HepG2 (cell line): Measurements from ENCODE around the gene DRC7. TPM values are rescaled to one million over a fixed set of nuclear protein-coding genes. Genes with fewer than 3 reads are reported as not detected.
A peak's percentile ranks its signal among the peaks of the same experiment; 100 is the strongest.

Source experiments
- MED13 ChIP-seq: sonication (generic); formaldehyde crosslinking; IDR thresholded peaks from 2 replicates; pipeline ENCODE4 v1.5.0; 2020; ENCODE audit warnings: missing genetic modification reagents
- MTA3 ChIP-seq: sonication (generic); formaldehyde crosslinking; IDR thresholded peaks from 2 replicates; pipeline ENCODE4 v1.4.0; 2020; ENCODE audit warnings: missing genetic modification reagents
- SCMH1 ChIP-seq: sonication (generic); formaldehyde crosslinking; IDR thresholded peaks from 2 replicates; pipeline ENCODE4 v1.9.0; 2021; ENCODE audit warnings: missing genetic modification reagents, mild to moderate bottlenecking, borderline replicate concordance
- SETDB1 ChIP-seq: sonication (generic); formaldehyde crosslinking; IDR thresholded peaks from 2 replicates; pipeline ENCODE4 v1.5.1; 2020; ENCODE audit warnings: missing genetic modification reagents, mild to moderate bottlenecking, borderline replicate concordance
- TARDBP ChIP-seq: sonication (generic); formaldehyde crosslinking; IDR thresholded peaks from 2 replicates; pipeline ENCODE4 v1.8.0; 2022; ENCODE audit warnings: mild to moderate bottlenecking, missing genetic modification reagents
- TCF7 ChIP-seq: sonication (generic); IDR thresholded peaks from 2 replicates; pipeline ENCODE4 v1.6.1; 2016; ENCODE audit warnings: antibody characterized with exemption, low read depth
- ZNF329 ChIP-seq: sonication (generic); formaldehyde crosslinking; IDR thresholded peaks from 2 replicates; pipeline ENCODE4 v1.9.0; 2021; ENCODE audit warnings: low read depth, mild to moderate bottlenecking, missing genetic modification reagents
- ZNF335 ChIP-seq: sonication (generic); formaldehyde crosslinking; IDR thresholded peaks from 2 replicates; pipeline ENCODE4 v1.4.0; 2020; ENCODE audit warnings: missing genetic modification reagents
- ZNF619 ChIP-seq: sonication (generic); formaldehyde crosslinking; IDR thresholded peaks from 2 replicates; pipeline ENCODE4 v1.4.0; 2020; ENCODE audit warnings: mild to moderate bottlenecking, missing genetic modification reagents
- ZSCAN9 ChIP-seq: IDR thresholded peaks from 2 replicates; pipeline ENCODE4 v1.6.1; 2016; ENCODE audit warnings: borderline replicate concordance
- polyA plus RNA-seq, 8 experiments: library from polyadenylated mRNA; depleted of rRNA in 3 of 8; stranded (reverse) in 7 of 8; unstranded in 1 of 8; fragments of >200 nt; fragmentation: Illumina TruSeq in 4 of 8; extraction: Trizol in 4 of 8; gene quantifications; 2 replicates each; pipeline versions ENCODE4 v1.2.1 to v1.2.3, GENCODE V29; 2011 to 2016; ENCODE audit warnings: low read depth in 4 of 8, missing spikeins in 1 of 8, mixed read lengths in 1 of 8; ENCODE audit not compliant: insufficient read depth in 1 of 8
- total RNA-seq, 5 experiments: library from RNA; depleted of rRNA; stranded (reverse); fragments of >200 nt; fragmentation: Illumina TruSeq; extraction: Trizol; gene quantifications; 2 replicates each; pipeline ENCODE4 v1.2.3, GENCODE V29; 2016; ENCODE audit warnings: low read depth in 1 of 5
- TF ChIP-seq, protein P1 (sequence below): sonication (generic); formaldehyde crosslinking; IDR thresholded peaks from 2 replicates; pipeline ENCODE4 v1.5.0; 2020; ENCODE audit warnings: mild to moderate bottlenecking, missing genetic modification reagents, borderline replicate concordance
- TF ChIP-seq, protein P2 (sequence below): sonication (generic); formaldehyde crosslinking; IDR thresholded peaks from 2 replicates; pipeline ENCODE4 v1.8.0; 2022; ENCODE audit warnings: mild to moderate bottlenecking, missing genetic modification reagents, borderline replicate concordance
- TF ChIP-seq, protein P3 (sequence below): sonication (generic); formaldehyde crosslinking; IDR thresholded peaks from one replicate; pipeline ENCODE4 v1.5.1; 2020; ENCODE audit warnings: mild to moderate bottlenecking, missing genetic modification reagents; ENCODE audit errors: not compliant biosample characterization

The DRC7 gene
- total and polyA plus RNA-seq, 2 of the 13 experiments (the other 11 are each of a cell fraction or from before 2014, with no cell fraction given): 2.7 to 3.4 TPM

DNA sequence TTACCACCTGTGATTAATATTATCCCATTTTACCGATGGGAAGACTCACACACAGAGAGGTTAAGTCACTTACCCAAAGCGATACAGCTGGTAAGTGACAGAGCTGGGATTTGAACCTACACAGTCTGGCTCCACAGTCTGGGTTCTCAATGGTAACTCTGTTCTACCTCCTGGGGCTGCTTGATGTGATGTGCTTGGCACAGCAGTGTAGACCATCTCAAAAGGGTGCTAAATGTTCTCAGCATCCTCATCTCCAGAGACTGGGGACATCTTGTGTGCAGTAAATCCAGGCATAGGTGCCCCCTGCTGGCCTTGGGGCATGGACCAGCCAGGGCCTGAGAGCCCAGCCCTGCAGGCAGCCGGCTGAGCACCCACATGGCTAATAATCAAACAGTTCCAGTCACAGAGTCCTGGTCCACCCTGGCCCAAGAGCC lies 25.6 kb downstream of the DRC7 start (continued):
- TF ChIP-seq, protein P1, sequence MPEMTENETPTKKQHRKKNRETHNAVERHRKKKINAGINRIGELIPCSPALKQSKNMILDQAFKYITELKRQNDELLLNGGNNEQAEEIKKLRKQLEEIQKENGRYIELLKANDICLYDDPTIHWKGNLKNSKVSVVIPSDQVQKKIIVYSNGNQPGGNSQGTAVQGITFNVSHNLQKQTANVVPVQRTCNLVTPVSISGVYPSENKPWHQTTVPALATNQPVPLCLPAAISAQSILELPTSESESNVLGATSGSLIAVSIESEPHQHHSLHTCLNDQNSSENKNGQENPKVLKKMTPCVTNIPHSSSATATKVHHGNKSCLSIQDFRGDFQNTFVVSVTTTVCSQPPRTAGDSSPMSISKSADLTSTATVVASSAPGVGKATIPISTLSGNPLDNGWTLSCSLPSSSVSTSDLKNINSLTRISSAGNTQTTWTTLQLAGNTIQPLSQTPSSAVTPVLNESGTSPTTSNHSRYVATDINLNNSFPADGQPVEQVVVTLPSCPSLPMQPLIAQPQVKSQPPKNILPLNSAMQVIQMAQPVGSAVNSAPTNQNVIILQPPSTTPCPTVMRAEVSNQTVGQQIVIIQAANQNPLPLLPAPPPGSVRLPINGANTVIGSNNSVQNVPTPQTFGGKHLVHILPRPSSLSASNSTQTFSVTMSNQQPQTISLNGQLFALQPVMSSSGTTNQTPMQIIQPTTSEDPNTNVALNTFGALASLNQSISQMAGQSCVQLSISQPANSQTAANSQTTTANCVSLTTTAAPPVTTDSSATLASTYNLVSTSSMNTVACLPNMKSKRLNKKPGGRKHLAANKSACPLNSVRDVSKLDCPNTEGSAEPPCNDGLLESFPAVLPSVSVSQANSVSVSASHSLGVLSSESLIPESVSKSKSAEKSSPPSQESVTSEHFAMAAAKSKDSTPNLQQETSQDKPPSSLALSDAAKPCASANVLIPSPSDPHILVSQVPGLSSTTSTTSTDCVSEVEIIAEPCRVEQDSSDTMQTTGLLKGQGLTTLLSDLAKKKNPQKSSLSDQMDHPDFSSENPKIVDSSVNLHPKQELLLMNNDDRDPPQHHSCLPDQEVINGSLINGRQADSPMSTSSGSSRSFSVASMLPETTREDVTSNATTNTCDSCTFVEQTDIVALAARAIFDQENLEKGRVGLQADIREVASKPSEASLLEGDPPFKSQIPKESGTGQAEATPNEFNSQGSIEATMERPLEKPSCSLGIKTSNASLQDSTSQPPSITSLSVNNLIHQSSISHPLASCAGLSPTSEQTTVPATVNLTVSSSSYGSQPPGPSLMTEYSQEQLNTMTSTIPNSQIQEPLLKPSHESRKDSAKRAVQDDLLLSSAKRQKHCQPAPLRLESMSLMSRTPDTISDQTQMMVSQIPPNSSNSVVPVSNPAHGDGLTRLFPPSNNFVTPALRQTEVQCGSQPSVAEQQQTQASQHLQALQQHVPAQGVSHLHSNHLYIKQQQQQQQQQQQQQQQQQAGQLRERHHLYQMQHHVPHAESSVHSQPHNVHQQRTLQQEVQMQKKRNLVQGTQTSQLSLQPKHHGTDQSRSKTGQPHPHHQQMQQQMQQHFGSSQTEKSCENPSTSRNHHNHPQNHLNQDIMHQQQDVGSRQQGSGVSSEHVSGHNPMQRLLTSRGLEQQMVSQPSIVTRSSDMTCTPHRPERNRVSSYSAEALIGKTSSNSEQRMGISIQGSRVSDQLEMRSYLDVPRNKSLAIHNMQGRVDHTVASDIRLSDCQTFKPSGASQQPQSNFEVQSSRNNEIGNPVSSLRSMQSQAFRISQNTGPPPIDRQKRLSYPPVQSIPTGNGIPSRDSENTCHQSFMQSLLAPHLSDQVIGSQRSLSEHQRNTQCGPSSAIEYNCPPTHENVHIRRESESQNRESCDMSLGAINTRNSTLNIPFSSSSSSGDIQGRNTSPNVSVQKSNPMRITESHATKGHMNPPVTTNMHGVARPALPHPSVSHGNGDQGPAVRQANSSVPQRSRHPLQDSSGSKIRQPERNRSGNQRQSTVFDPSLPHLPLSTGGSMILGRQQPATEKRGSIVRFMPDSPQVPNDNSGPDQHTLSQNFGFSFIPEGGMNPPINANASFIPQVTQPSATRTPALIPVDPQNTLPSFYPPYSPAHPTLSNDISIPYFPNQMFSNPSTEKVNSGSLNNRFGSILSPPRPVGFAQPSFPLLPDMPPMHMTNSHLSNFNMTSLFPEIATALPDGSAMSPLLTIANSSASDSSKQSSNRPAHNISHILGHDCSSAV: no peak
- TF ChIP-seq TARDBP (CRISPR knock-in tag): no peak; the same call in 1 of the 2 replicates
- TF ChIP-seq, protein P2, sequence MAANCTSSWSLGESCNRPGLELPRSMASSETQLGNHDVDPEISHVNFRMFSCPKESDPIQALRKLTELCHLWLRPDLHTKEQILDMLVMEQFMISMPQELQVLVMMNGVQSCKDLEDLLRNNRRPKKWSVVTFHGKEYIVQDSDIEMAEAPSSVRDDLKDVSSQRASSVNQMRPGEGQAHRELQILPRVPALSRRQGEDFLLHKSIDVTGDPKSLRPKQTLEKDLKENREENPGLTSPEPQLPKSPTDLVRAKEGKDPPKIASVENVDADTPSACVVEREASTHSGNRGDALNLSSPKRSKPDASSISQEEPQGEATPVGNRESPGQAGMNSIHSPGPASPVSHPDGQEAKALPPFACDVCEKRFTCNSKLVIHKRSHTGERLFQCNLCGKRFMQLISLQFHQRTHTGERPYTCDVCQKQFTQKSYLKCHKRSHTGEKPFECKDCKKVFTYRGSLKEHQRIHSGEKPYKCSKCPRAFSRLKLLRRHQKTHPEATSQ (CRISPR knock-in tag): no peak
- TF ChIP-seq ZNF329 (CRISPR knock-in tag): no peak
- TF ChIP-seq SETDB1 (CRISPR knock-in tag): no peak
- TF ChIP-seq TCF7: no peak
- TF ChIP-seq, protein P3, sequence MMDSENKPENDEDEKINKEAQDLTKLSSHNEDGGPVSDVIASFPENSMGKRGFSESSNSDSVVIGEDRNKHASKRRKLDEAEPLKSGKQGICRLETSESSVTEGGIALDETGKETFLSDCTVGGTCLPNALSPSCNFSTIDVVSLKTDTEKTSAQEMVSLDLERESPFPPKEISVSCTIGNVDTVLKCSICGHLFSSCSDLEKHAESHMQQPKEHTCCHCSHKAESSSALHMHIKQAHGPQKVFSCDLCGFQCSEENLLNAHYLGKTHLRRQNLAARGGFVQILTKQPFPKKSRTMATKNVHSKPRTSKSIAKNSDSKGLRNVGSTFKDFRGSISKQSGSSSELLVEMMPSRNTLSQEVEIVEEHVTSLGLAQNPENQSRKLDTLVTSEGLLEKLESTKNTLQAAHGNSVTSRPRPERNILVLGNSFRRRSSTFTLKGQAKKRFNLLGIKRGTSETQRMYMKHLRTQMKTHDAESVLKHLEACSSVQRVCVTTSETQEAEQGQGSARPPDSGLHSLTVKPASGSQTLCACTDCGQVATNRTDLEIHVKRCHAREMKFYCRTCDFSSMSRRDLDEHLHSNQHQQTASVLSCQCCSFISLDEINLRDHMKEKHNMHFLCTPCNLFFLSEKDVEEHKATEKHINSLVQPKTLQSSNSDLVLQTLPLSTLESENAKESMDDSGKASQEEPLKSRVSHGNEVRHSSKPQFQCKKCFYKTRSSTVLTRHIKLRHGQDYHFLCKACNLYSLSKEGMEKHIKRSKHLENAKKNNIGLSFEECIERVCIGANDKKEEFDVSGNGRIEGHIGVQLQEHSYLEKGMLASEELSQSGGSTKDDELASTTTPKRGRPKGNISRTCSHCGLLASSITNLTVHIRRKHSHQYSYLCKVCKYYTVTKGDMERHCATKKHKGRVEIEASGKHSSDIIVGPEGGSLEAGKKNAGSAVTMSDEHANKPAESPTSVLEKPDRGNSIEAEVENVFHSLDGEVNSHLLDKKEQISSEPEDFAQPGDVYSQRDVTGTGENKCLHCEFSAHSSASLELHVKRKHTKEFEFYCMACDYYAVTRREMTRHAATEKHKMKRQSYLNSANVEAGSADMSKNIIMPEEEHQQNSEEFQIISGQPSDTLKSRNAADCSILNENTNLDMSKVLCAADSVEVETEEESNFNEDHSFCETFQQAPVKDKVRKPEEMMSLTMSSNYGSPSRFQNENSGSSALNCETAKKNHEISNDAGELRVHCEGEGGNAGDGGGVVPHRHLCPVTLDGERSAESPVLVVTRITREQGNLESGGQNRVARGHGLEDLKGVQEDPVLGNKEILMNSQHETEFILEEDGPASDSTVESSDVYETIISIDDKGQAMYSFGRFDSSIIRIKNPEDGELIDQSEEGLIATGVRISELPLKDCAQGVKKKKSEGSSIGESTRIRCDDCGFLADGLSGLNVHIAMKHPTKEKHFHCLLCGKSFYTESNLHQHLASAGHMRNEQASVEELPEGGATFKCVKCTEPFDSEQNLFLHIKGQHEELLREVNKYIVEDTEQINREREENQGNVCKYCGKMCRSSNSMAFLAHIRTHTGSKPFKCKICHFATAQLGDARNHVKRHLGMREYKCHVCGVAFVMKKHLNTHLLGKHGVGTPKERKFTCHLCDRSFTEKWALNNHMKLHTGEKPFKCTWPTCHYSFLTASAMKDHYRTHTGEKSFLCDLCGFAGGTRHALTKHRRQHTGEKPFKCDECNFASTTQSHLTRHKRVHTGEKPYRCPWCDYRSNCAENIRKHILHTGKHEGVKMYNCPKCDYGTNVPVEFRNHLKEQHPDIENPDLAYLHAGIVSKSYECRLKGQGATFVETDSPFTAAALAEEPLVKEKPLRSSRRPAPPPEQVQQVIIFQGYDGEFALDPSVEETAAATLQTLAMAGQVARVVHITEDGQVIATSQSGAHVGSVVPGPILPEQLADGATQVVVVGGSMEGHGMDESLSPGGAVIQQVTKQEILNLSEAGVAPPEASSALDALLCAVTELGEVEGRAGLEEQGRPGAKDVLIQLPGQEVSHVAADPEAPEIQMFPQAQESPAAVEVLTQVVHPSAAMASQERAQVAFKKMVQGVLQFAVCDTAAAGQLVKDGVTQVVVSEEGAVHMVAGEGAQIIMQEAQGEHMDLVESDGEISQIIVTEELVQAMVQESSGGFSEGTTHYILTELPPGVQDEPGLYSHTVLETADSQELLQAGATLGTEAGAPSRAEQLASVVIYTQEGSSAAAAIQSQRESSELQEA (CRISPR knock-in tag): no peak
- no peak for TF ChIP-seq MED13
- no peak for TF ChIP-seq SCMH1
- TF ChIP-seq ZSCAN9 (CRISPR knock-in tag): 0 out of 2 replicates have a peak, but pooled peaks have one; percentile 28
- no peak for TF ChIP-seq ZNF335 (CRISPR knock-in tag)
- TF ChIP-seq MTA3: no peak
- no peak for TF ChIP-seq ZNF619
